HG03439 (cell line): ENCODE results near the gene PSME3IP1.
"Not testable (repeated sequence)": the region's sequence is repeated elsewhere in the genome, so short reads cannot be mapped to it uniquely, and the experiment has no call there.

Experiments
- ATAC-seq: cut with Tn5 transposase; IDR thresholded peaks from one replicate; pipeline ENCODE4 v1.9.1; 2021; ENCODE audit warnings: mild to moderate bottlenecking, moderate library complexity; ENCODE audit not compliant: unreplicated experiment

Gene PSME3IP1

GRCh38 chr16:57200321-57200720 lies 14.5 kb upstream of the PSME3IP1 start:
- ATAC-seq, result not testable (repeated sequence)

- no peak for ATAC-seq
Observed at GRCh38 chr16:57196753-57197152, 10.9 kb upstream of the PSME3IP1 start.

- ATAC-seq, result no peak
Observed at GRCh38 chr16:57196286-57196685, 10.4 kb upstream of the PSME3IP1 start.

- ATAC-seq, result no peak
Observed at GRCh38 chr16:57194512-57194911, 8.7 kb upstream of the PSME3IP1 start.

- ATAC-seq, result no peak
Observed at GRCh38 chr16:57192720-57193486, 7.1 kb upstream of the PSME3IP1 start.

- ATAC-seq, result no peak
Observed at GRCh38 chr16:57192146-57192545, 6.3 kb upstream of the PSME3IP1 start.

GRCh38 chr16:57191056-57191571 lies 5.3 kb upstream of the PSME3IP1 start:
- ATAC-seq, result no peak

GRCh38 chr16:57190136-57190535 lies 4.3 kb upstream of the PSME3IP1 start:
- ATAC-seq, result no peak

- not testable (repeated sequence) for ATAC-seq
Observed at GRCh38 chr16:57189527-57189926, 3.7 kb upstream of the PSME3IP1 start.

GRCh38 chr16:57188711-57189002 lies 2.8 kb upstream of the PSME3IP1 start:
- no peak for ATAC-seq

GRCh38 chr16:57187902-57188710 lies 2.3 kb upstream of the PSME3IP1 start:
- not testable (repeated sequence) for ATAC-seq

GRCh38 chr16:57186872-57187854 lies 1.3 kb upstream of the PSME3IP1 start:
- ATAC-seq, result peak; percentile 1

GRCh38 chr16:57185446-57185944 lies 344 bp downstream of the PSME3IP1 start:
- peak; percentile 36 for ATAC-seq

- ATAC-seq, result no peak
Observed at GRCh38 chr16:57184887-57185445, 873 bp downstream of the PSME3IP1 start.

- no peak for ATAC-seq
Observed at GRCh38 chr16:57184113-57184512, 1.7 kb downstream of the PSME3IP1 start.

- ATAC-seq, result no peak
Observed at GRCh38 chr16:57179215-57179828, 6.5 kb downstream of the PSME3IP1 start.

- ATAC-seq, result no peak
Observed at GRCh38 chr16:57178793-57179212, 7.0 kb downstream of the PSME3IP1 start.

- ATAC-seq, result no peak
Observed at GRCh38 chr16:57178196-57178595, 7.6 kb downstream of the PSME3IP1 start.

- no peak for ATAC-seq
Observed at GRCh38 chr16:57175896-57176295, 9.9 kb downstream of the PSME3IP1 start.

- no peak for ATAC-seq
Observed at GRCh38 chr16:57172721-57173290, 13.0 kb downstream of the PSME3IP1 start.
